ENCODE results near the gene TIGD6. TPM values are rescaled to one million over a fixed set of nuclear protein-coding genes. Genes with fewer than 3 reads are reported as not detected.

The TIGD6 gene
- total and polyA plus RNA-seq, 2 of the 4 experiments (the other 2 are of a cell fraction): 5.8 to 6.6 TPM

GRCh38 chr5:150044329-150044681 lies 43.9 kb upstream of the TIGD6 start:
- Histone ChIP-seq H2AFZ (replicated peaks; ENCODE audit: low read length, poor library complexity) (peak overlapping the region; percentile 84), H2BK5ac (ENCODE audit: low read depth, low read length, poor library complexity, severe bottlenecking) (peak overlapping the region; percentile 87), H2BK15ac (ENCODE audit: low read depth, low read length) (peak overlapping the region; percentile 69; the same call in 1 of the 3 replicates), H3K23ac (ENCODE audit: low read depth, low read length) (peak overlapping the region; percentile 91), H3K56ac (ENCODE audit: extremely low read depth, insufficient read depth, low read length) (peak overlapping the region; percentile 70; the same call in 1 of the 2 replicates), H3K4ac (ENCODE audit: low read depth, low read length) (peak overlapping the region; percentile 90), H3K9me3 (ENCODE audit: control insufficient read depth, insufficient read depth, low read length) (no peaks in the 10 kb centered on the region), H3K36me3 (ENCODE audit: control insufficient read depth, insufficient read depth, low read length) (peaks cover 59% of the 10 kb centered on the region), H3K27me3 (ENCODE audit: control insufficient read depth, insufficient read depth, low read length) (no peaks in the 10 kb centered on the region), H3K9ac (ENCODE audit: low read depth, low read length) (0 out of 2 replicates have a peak overlapping the region, but pooled peaks have one; percentile 21), H3K79me1 (ENCODE audit: low read depth in 1 of 2, low read length in 2 of 2) (peaks cover 32 to 72% of the 10 kb centered on the region in 2 experiments), H3K4me1 (ENCODE audit: control insufficient read depth, insufficient read depth, low read length) (peaks cover 17% of the 10 kb centered on the region), H3K9me1 (ENCODE audit: insufficient read depth, low read length) (peaks cover 33% of the 10 kb centered on the region), H3K4me3 (ENCODE audit: insufficient read depth, low read depth, low read length) (no peak overlapping the region), H2BK120ac (ENCODE audit: low read depth, low read length) (peak overlapping the region; percentile 75), H3K18ac (ENCODE audit: low read depth, low read length) (peak overlapping the region; percentile 21; the same call in 1 of the 2 replicates), H4K20me1 (ENCODE audit: insufficient read depth, low read length) (peaks cover 6% of the 10 kb centered on the region; the same call in 1 of the 2 replicates), H3K14ac (replicated peaks; ENCODE audit: low read depth, low read length) (peak overlapping the region; percentile 89), H3K4me2 (ENCODE audit: low read depth, low read length) (peak overlapping the region; percentile 40), H4K8ac (ENCODE audit: low read depth in 2 of 2, low read length in 2 of 2) (peak overlapping the region; percentile 56 to 68; a peak in 3 of 4 replicates), H4K91ac (ENCODE audit: insufficient read depth, low read depth, low read length) (peak overlapping the region; percentile 93), H3K27ac (ENCODE audit: insufficient read depth, low read length) (peak overlapping the region; percentile 77), H4K5ac (ENCODE audit: low read depth, low read length) (peak overlapping the region; percentile 42; the same call in 1 of the 2 replicates), H2AK9ac (replicated peaks; ENCODE audit: low read depth, low read length, poor library complexity) (peak overlapping the region; percentile 89), H2BK20ac (ENCODE audit: low read depth, low read length) (peak overlapping the region; percentile 89), H2AK5ac (ENCODE audit: low read depth, low read length) (peak overlapping the region; percentile 79)
- DNase-seq (peak; percentile 86), ATAC-seq (ENCODE audit: low read depth) (peak; percentile 79)
- dilution Hi-C loops (cut with HindIII; ENCODE audit: low sequenced_read_pairs, unreplicated experiment): no loop called here
- TF ChIP-seq SMC3 (IDR thresholded peaks at IDR 0.05; ENCODE audit: low read depth, low read length): no peak
- TF ChIP-seq BHLHE40 (IDR thresholded peaks at IDR 0.05; ENCODE audit: low read depth, low read length): no peak
- no peak for TF ChIP-seq MAZ (IDR thresholded peaks at IDR 0.05; ENCODE audit: borderline replicate concordance, low read depth, low read length)
- no peak for TF ChIP-seq POLR2A (IDR thresholded peaks at IDR 0.05; ENCODE audit: low read depth, low read length)
- no peak for TF ChIP-seq NFE2L2 (IDR thresholded peaks at IDR 0.05; ENCODE audit: low read depth, low read length)
- TF ChIP-seq RFX5 (IDR thresholded peaks at IDR 0.05; ENCODE audit: low read depth, low read length): no peak
- no peak for TF ChIP-seq CHD1 (IDR thresholded peaks at IDR 0.05; ENCODE audit: low read depth, low read length)
- TF ChIP-seq CEBPB (IDR thresholded peaks at IDR 0.05; ENCODE audit: low read depth, low read length): no peak
- no peak for TF ChIP-seq USF2 (IDR thresholded peaks at IDR 0.05; ENCODE audit: low read depth, low read length)
- ChIA-PET POLR2A (ENCODE audit: unreplicated experiment) (no interaction called here), CTCF (no interaction called here)
- intact Hi-C loops (cut with micrococcal nuclease): no loop called here
- BruUV-seq (replicated peaks): no TSS peak
- in situ Hi-C loops (cut with MboI; ENCODE audit: low sequenced_read_pairs): no loop called here
